AG04450 (cell line): ENCODE data around the gene PDE4D. TPM values are rescaled to one million over a fixed set of nuclear protein-coding genes. Genes with fewer than 3 reads are reported as not detected.

Experiments used
- CTCF ChIA-PET: fragments of 300-600, 350-600 bp; formaldehyde crosslinking; extraction: SDS; loops from one replicate; lab custom pipeline; 2022; ENCODE audit warnings: antibody characterized with exemption, inconsistent platforms; lab: Charles Lee
- POLR2A ChIA-PET: fragments of 350-600 bp; formaldehyde crosslinking; extraction: SDS; loops from one replicate; lab custom pipeline; 2021; ENCODE audit warnings: antibody characterized with exemption, inconsistent platforms; lab: Yijun Ruan, JAX
- DNase-seq: peaks from one replicate; pipeline ENCODE4 v3.0.0-alpha.2; 2011; ENCODE audit warnings: low read depth, low spot score
- H3K27ac ChIP-seq: one replicate; pipeline ENCODE4 v1.5.1; 2012; ENCODE audit warnings: low read depth, low read length, control low read depth
- H3K27me3 ChIP-seq: one replicate; pipeline ENCODE4 v1.6.0; 2012; ENCODE audit warnings: low read length; ENCODE audit not compliant: control insufficient read depth, insufficient read depth
- H3K4me3 ChIP-seq: 2 replicates; pipeline ENCODE4 v1.5.1; 2011; ENCODE audit warnings: mild to moderate bottlenecking, low read depth, low read length, control low read depth
- H3K9me3 ChIP-seq: 2 replicates; pipeline ENCODE4 v1.5.1; 2012; ENCODE audit warnings: low read length; ENCODE audit not compliant: control insufficient read depth, insufficient read depth
- polyA plus RNA-seq: library from polyadenylated mRNA; depleted of rRNA; stranded (reverse); fragments of >200 nt; gene quantifications from 2 replicates; pipeline ENCODE4 v1.2.3, GENCODE V29; 2011
- small RNA-seq: library from RNA; depleted of rRNA; stranded (forward); fragments of <200 nt; gene quantifications from one replicate; pipeline ENCODE3, GENCODE V24; 2012; ENCODE audit warnings: low read depth; ENCODE audit not compliant: insufficient read length
- TF ChIP-seq, protein P1 (sequence below): IDR thresholded peaks from 2 replicates; pipeline ENCODE4 v1.5.1; 2011; ENCODE audit warnings: low read depth, low read length, control low read depth, inconsistent platforms

PDE4D gene
- polyA plus RNA-seq, 1 experiment, result 12.0 TPM

DNA sequence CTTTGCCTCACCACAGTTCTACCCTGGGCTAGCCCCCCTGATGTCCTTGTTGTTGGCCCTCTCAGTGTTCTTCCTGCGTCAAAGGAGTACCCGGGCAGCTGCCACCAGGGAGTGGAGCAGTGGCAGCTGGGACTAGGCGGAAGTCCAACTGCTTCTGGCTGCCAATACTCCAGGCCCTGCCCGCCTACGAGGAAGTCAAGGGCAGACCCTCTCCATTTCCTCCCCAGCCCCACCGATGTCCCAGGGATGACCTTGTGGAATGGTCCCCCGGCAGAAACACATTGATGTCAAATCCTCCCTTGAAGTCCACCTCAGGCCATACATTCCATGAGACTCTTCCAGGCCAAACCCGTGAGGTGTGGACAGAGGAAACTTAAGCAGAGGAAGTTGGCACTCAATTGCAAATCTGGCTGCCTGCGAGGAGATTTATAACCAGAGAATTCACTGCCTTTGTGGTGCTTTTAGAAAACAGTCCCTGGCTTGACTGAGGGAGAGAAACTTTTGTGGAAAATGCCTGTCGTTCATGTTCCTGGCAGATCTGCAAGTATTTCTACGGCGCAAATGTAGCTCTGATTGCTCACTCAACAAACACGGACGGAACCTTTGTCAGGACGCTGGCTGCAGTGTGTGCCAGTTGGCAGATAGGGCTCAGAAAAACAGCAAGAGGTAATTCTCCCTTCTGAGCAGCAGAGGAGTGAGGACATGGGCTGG lies 970.9 kb downstream of the PDE4D start:
- Histone ChIP-seq H3K27me3 (peaks cover 8% of the 10 kb centered on the region), H3K4me3 (no peak overlapping the region), H3K9me3 (no peaks in the 10 kb centered on the region), H3K27ac (no peak overlapping the region)
- POLR2A ChIA-PET, result no interaction called here
- TF ChIP-seq, protein P1, sequence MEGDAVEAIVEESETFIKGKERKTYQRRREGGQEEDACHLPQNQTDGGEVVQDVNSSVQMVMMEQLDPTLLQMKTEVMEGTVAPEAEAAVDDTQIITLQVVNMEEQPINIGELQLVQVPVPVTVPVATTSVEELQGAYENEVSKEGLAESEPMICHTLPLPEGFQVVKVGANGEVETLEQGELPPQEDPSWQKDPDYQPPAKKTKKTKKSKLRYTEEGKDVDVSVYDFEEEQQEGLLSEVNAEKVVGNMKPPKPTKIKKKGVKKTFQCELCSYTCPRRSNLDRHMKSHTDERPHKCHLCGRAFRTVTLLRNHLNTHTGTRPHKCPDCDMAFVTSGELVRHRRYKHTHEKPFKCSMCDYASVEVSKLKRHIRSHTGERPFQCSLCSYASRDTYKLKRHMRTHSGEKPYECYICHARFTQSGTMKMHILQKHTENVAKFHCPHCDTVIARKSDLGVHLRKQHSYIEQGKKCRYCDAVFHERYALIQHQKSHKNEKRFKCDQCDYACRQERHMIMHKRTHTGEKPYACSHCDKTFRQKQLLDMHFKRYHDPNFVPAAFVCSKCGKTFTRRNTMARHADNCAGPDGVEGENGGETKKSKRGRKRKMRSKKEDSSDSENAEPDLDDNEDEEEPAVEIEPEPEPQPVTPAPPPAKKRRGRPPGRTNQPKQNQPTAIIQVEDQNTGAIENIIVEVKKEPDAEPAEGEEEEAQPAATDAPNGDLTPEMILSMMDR, result no peak
- CTCF ChIA-PET, result interaction anchor here (0.6 kb wide), 1 partner anchor 36 kb away, joined by 3 read pairs; no protein-coding TSS in a partner anchor
- no peak for DNase-seq

DNA sequence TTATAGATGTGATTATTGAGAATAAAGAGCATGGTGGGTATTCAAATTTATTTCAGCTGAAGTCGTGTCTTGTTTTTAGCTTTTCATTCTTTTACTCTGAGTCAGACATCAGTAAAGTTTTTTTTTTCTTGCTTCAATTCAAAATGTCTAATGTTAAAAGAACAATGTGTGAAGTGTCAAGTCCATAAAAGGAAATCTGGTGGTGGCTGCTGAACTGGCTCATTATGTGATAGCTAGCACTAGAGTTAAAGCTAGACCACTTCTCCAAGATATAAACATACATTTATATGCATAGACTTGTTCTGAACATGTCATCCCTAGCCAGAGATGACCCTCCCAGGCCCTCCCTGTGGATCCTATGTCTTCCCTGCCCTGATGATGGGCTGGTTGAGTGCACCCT lies 972.4 kb downstream of the PDE4D start:
- H3K27ac ChIP-seq, result no peak overlapping the region
- TF ChIP-seq, protein P1, result no peak
- H3K4me3 ChIP-seq, result no peak overlapping the region
- ChIA-PET POLR2A (no interaction called here), CTCF (interaction anchor here (1.1 to 1.7 kb wide), 4 partner anchors 30 to 268 kb away, joined by 3 to 6 read pairs (median 4); no protein-coding TSS in a partner anchor)
- H3K27me3 ChIP-seq, result peaks cover 10% of the 10 kb centered on the region
- no peaks in the 10 kb centered on the region for H3K9me3 ChIP-seq
- no peak for DNase-seq

DNA sequence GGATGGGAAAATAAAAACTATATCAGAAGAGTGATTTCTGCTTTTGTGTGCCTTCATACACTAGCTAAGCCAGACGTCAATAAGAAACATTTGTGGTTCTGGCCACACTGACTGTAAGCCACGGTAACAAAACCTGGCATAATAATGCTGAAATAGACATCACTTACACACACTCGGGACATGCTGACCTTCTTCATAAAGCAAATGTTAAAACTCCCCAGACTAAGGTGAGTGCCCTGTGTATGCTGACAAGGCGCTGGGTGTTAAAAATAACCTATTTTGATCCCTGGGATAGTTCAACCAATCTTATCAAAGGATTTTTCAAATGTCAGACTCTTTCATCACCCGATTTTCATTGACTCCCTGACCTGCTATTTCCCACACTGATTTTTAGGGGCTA lies 973.7 kb downstream of the PDE4D start:
- no peaks in the 10 kb centered on the region for H3K9me3 ChIP-seq
- DNase-seq, result no peak
- peaks cover 6% of the 10 kb centered on the region for H3K27me3 ChIP-seq
- POLR2A ChIA-PET, result no interaction called here
- TF ChIP-seq, protein P1, result no peak
- CTCF ChIA-PET, result interaction anchor here (1.7 kb wide), 1 partner anchor 33 kb away, joined by 6 read pairs; no protein-coding TSS in a partner anchor
- no peak overlapping the region for H3K27ac ChIP-seq
- H3K4me3 ChIP-seq, result no peak overlapping the region

Small RNA genes lying within 50 kb of the gene (small RNA-seq; reads per million reads assigned to genes)
- gene MIR582, result 5.1 reads per million, percentile 51 among the genes with 10 or more reads in this experiment
